ENCODE measurements around the gene TMPRSS11B. TPM values are rescaled to one million over a fixed set of nuclear protein-coding genes. Genes with fewer than 3 reads are reported as not detected.
"Not testable (repeated sequence)": the region's sequence is repeated elsewhere in the genome, so short reads cannot be mapped to it uniquely, and the experiment has no call there.

TMPRSS11B gene
- total RNA-seq, 1 donor from 2014 or later = not detected

DNA sequence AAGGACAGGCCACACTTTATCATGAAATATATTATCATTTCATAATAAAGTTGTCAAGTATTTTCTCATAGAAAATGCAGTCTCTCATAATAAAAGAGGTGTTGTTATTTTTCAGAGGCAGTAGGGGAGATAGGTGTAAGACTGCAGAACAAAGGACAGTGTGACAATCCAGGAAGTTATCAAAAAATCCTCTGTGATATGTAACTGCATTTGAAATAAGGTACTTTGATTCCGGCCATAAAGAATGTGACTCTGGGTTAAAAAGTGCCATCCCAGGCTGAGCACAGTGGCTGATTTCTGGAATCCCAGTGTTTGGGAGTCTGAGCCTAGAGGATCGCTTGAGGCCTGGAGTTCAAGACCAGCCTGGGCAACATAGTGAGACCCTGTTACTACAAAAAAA, 37.6 kb upstream of the TMPRSS11B start:
- TF ChIP-seq, protein P1, sequence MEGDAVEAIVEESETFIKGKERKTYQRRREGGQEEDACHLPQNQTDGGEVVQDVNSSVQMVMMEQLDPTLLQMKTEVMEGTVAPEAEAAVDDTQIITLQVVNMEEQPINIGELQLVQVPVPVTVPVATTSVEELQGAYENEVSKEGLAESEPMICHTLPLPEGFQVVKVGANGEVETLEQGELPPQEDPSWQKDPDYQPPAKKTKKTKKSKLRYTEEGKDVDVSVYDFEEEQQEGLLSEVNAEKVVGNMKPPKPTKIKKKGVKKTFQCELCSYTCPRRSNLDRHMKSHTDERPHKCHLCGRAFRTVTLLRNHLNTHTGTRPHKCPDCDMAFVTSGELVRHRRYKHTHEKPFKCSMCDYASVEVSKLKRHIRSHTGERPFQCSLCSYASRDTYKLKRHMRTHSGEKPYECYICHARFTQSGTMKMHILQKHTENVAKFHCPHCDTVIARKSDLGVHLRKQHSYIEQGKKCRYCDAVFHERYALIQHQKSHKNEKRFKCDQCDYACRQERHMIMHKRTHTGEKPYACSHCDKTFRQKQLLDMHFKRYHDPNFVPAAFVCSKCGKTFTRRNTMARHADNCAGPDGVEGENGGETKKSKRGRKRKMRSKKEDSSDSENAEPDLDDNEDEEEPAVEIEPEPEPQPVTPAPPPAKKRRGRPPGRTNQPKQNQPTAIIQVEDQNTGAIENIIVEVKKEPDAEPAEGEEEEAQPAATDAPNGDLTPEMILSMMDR (IDR thresholded peaks at IDR 0.05) = no peak
- intact Hi-C loops (cut with DNase I) = no loop called here
- H3K36me3 ChIP-seq = no peaks in the 10 kb centered on the region
- H3K27me3 ChIP-seq = no peaks in the 10 kb centered on the region
- no peaks in the 10 kb centered on the region for H3K4me1 ChIP-seq
- no peaks in the 10 kb centered on the region for H3K9me3 ChIP-seq
- no peak overlapping the region for H3K27ac ChIP-seq
- DNase-seq (no peak), ATAC-seq (no peak)
- H3K4me3 ChIP-seq = no peak overlapping the region

DNA sequence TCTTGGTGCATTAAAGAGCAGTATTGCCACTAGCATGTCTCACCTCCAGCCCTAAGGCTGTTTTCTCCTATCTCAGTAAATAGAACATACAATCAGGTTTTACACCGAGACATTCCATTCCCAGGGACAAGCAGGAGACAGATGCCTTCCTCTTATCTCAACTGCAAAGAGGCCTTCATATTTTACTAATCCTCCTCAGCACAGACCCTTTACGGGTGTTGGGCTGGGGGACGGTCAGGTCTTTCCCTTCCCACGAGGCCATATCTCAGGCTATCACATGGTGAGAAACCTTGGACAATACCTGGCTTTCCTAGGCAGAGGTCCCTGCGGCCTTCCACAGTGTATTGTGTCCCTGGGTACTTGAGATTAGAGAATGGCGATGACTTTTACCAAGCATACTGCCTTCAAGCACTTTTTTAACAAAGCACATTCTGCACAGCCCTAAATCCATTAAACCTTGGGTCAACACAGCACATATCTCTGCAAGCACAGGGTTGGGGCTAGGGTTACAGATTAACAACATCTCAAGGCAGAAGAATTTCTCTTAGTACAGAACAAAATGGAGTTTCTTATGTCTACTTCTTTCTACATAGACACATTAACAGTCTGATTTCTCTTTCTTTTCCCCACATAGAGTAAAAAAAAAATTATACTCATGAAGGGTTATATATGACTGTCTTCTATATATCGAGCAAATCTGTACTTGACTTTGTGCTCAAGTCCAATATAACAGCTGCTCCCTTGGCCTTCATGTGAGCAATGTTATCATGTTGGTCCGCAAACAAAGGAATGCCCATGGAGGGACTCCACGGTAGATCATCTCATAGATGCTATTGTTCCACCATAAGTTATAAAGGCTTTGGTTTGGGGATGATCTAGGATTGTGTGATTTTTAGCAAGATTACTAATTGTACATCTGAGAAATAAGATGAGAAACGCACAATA, 36.6 kb upstream of the TMPRSS11B start:
- H3K36me3 ChIP-seq; H3K4me3 ChIP-seq; H3K27me3 ChIP-seq; intact Hi-C loops (cut with DNase I); H3K27ac ChIP-seq; DNase-seq; H3K9me3 ChIP-seq; ATAC-seq; H3K4me1 ChIP-seq: not testable (repeated sequence)

DNA sequence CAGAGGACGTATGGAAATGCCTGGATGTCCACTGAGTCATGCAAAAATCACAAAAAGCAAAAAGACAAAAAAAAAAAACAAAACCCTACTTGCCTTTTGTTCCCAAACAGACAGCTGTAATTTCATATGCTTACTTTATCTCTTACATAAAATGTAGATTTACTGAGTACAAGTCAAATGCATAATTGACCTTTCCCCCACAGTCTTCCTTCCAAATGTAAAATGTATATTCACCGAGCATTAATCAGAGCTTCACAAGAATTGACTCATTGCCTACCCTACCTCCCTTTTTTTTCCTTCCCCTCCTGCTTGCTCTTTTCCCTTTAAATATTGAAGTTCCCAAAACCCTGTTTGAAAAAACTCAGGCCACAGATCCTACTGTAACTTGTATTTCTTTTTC, 32.5 kb upstream of the TMPRSS11B start:
- no peaks in the 10 kb centered on the region for H3K27me3 ChIP-seq
- H3K36me3 ChIP-seq = no peaks in the 10 kb centered on the region
- H3K4me3 ChIP-seq = no peak overlapping the region
- no peak for DNase-seq
- intact Hi-C loops (cut with DNase I) = loop anchor here (10.0 kb wide), 1 partner anchor 97 kb away; no protein-coding TSS in a partner anchor
- H3K4me1 ChIP-seq = no peaks in the 10 kb centered on the region
- no peaks in the 10 kb centered on the region for H3K9me3 ChIP-seq
- TF ChIP-seq, protein P1 (IDR thresholded peaks at IDR 0.05) = no peak
- H3K27ac ChIP-seq = no peak overlapping the region
- no peak for ATAC-seq

GRCh38 chr4:68277627-68278026, 32.1 kb upstream of the TMPRSS11B start:
- TF ChIP-seq, protein P1 (IDR thresholded peaks at IDR 0.05) = no peak
- Histone ChIP-seq H3K27me3 (no peaks in the 10 kb centered on the region), H3K4me1 (no peaks in the 10 kb centered on the region), H3K9me3 (no peaks in the 10 kb centered on the region), H3K27ac (no peak overlapping the region), H3K4me3 (no peak overlapping the region), H3K36me3 (no peaks in the 10 kb centered on the region)
- DNase-seq = no peak
- intact Hi-C loops (cut with DNase I) = loop anchor here (10.0 kb wide), 1 partner anchor 97 kb away; no protein-coding TSS in a partner anchor
- ATAC-seq = no peak

DNA sequence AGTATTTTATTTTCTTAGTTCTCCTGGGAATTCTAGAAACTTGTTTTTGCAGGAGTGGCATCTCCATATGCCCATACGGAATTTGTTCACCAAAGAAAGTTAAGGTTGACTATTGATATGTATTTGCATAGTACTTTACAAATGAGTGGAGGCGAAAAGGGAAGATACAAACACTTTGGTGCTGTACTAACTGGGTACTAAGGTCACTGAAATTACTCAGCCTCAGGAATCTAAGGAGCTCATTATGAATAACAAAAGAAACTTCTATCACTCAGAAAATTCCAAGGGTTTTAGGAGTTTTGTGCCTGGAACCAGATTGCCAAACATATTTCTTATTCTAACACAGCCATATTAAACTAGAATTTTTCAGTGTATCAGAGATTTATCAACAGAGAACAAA, 27.4 kb upstream of the TMPRSS11B start:
- no peaks in the 10 kb centered on the region for H3K36me3 ChIP-seq
- intact Hi-C loops (cut with DNase I) = loop anchor here (10.0 kb wide), 1 partner anchor 102 kb away; no protein-coding TSS in a partner anchor
- DNase-seq (no peak), ATAC-seq (no peak)
- no peak overlapping the region for H3K27ac ChIP-seq
- TF ChIP-seq, protein P1 (IDR thresholded peaks at IDR 0.05) = no peak
- H3K9me3 ChIP-seq = no peaks in the 10 kb centered on the region
- peaks cover 5% of the 10 kb centered on the region for H3K27me3 ChIP-seq
- no peaks in the 10 kb centered on the region for H3K4me1 ChIP-seq
- no peak overlapping the region for H3K4me3 ChIP-seq

GRCh38 chr4:68272380-68272779, 26.9 kb upstream of the TMPRSS11B start:
- H3K4me3 ChIP-seq = no peak overlapping the region
- intact Hi-C loops (cut with DNase I) = loop anchor here (10.0 kb wide), 1 partner anchor 102 kb away; no protein-coding TSS in a partner anchor

More at GRCh38 chr4:68272380-68272779, 26.9 kb upstream of the TMPRSS11B start:
- no peak for ATAC-seq
- no peaks in the 10 kb centered on the region for H3K9me3 ChIP-seq
- H3K36me3 ChIP-seq = no peaks in the 10 kb centered on the region
- H3K27me3 ChIP-seq = peaks cover 5% of the 10 kb centered on the region
- H3K27ac ChIP-seq = no peak overlapping the region
- no peak for DNase-seq
- TF ChIP-seq, protein P1 (IDR thresholded peaks at IDR 0.05) = no peak
- no peaks in the 10 kb centered on the region for H3K4me1 ChIP-seq
